AG04449 (cell line): ENCODE data around the gene INPP5J.
"Not testable (repeated sequence)": the region's sequence is repeated elsewhere in the genome, so short reads cannot be mapped to it uniquely, and the experiment has no call there.

Experiments
- CTCF ChIA-PET: fragments of 350-600 bp; formaldehyde crosslinking; extraction: SDS; loops from one replicate; lab custom pipeline; 2021; ENCODE audit warnings: antibody characterized with exemption; lab: Yijun Ruan, JAX
- POLR2A ChIA-PET: fragments of 400-600, 350-600 bp; formaldehyde crosslinking; extraction: SDS; loops from one replicate; lab custom pipeline; 2020; ENCODE audit warnings: antibody characterized with exemption, inconsistent platforms; lab: Yijun Ruan, JAX
- DNase-seq: peaks from one replicate; pipeline ENCODE4 v3.0.0-alpha.2; 2010; ENCODE audit warnings: low read depth, low spot score
- H3K4me3 ChIP-seq: 2 replicates; pipeline ENCODE4 v1.5.1; 2011; ENCODE audit warnings: low read depth, mild to moderate bottlenecking, control low read depth, low read length
- TF ChIP-seq, protein P1 (sequence below): IDR thresholded peaks from one replicate; pipeline ENCODE4 v1.5.1; 2011; ENCODE audit warnings: mild to moderate bottlenecking, moderate library complexity, low read length, control low read depth, inconsistent platforms; ENCODE audit not compliant: insufficient read depth; ENCODE audit errors: missing control alignments

Gene INPP5J

DNA sequence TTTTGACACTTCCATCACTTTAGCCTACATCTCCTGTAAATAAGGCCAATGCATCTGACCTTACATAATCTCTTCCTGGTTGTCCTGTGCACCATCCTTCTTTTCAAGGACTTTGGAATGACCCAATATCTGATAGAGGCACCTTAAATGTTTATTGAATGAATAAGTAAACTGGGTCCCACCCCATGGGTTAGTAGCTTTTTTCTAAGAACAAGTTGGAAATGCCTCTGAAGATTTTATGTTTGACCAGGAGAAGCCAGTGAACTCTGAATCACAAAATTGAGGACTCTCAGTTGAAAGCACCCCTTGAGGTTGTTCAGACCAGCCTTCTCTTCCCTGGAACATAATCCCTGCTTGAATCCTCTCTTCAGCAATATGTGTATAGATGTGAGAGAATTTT lies 38.6 kb downstream of the INPP5J start:
- no peak for DNase-seq
- TF ChIP-seq, protein P1, sequence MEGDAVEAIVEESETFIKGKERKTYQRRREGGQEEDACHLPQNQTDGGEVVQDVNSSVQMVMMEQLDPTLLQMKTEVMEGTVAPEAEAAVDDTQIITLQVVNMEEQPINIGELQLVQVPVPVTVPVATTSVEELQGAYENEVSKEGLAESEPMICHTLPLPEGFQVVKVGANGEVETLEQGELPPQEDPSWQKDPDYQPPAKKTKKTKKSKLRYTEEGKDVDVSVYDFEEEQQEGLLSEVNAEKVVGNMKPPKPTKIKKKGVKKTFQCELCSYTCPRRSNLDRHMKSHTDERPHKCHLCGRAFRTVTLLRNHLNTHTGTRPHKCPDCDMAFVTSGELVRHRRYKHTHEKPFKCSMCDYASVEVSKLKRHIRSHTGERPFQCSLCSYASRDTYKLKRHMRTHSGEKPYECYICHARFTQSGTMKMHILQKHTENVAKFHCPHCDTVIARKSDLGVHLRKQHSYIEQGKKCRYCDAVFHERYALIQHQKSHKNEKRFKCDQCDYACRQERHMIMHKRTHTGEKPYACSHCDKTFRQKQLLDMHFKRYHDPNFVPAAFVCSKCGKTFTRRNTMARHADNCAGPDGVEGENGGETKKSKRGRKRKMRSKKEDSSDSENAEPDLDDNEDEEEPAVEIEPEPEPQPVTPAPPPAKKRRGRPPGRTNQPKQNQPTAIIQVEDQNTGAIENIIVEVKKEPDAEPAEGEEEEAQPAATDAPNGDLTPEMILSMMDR, result no peak
- H3K4me3 ChIP-seq, result peak overlapping the region; percentile 93
- CTCF ChIA-PET, result interaction anchor here (1.0 to 16.4 kb wide), 10 partner anchors 11 to 211 kb away, joined by 3 to 160 read pairs (median 4); partner anchors contain the start of genes LIMK2 and SELENOM
- POLR2A ChIA-PET, result no interaction called here

DNA sequence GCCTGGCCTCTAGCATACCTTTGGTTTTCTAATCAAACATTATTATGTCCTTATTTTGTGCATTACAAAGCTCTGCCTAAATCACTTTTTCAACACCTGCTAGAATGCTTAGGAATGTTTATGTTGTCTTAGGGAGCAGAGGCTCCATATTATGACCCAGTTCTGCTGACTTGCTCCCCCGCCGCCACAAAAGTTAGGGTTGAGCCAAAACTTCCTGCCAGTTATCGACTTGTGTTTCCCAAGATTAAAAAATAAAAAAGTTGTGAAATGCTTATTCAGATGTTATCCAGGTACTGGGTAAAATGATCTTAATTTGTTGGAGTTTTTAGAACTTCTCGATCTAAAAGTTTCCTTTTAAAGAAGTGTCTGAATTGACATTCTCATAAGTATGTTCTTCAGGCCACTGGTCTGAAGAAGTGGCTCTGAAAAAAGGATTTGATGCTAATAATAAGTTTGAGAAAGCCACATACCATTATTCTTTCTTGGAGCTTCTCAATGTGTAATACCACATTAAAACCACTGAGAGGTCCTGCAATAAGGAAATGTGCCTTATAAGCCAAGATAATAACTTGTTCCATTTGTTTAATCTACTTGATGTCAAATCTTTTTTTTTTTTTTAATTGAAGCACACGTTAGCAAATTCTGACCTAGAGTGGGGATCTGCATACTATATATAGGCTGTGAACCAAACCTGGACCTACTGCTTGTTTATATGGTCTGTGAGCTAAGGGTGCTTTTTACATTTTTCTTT lies 39.4 kb downstream of the INPP5J start:
- CTCF ChIA-PET, result interaction anchor here (1.0 to 4.8 kb wide), 6 partner anchors 11 to 151 kb away, joined by 3 to 26 read pairs (median 4); partner anchors contain the start of gene LIMK2
- TF ChIP-seq, protein P1, result no peak
- no peak overlapping the region for H3K4me3 ChIP-seq
- POLR2A ChIA-PET, result interaction anchor here (0.6 to 1.0 kb wide), 2 partner anchors 15 to 80 kb away, joined by 3 to 4 read pairs; no protein-coding TSS in a partner anchor
- DNase-seq, result no peak

DNA sequence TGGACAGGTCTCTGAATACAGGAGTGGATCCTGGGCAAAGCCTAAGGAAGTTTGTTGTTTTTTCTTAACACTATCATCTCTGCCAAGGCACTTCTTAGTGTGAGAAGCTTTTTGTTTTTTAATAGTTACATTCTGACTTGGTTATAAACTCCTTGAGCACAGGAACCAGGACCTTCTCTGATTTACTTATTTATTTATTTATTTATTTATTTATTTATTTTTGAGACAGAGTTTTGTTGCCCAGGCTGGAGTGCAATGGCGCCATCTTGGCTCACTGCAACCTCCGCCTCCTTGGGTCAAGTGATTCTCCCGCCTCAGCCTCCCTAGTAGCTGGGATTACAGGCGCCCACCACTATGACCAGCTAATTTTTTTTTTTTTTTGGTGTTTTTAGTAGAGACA lies 48.2 kb downstream of the INPP5J start:
- no peak overlapping the region for H3K4me3 ChIP-seq
- TF ChIP-seq, protein P1, result no peak
- ChIA-PET POLR2A (no interaction called here), CTCF (interaction anchor here (0.8 to 1.9 kb wide), 3 partner anchors 11 to 93 kb away, joined by 3 to 7 read pairs (median 3); partner anchors contain the start of gene RNF185)
- DNase-seq, result no peak

- H3K4me3 ChIP-seq, POLR2A ChIA-PET, DNase-seq: not testable (repeated sequence)
- CTCF ChIA-PET, result interaction anchor here (0.8 to 2.7 kb wide), 2 partner anchors 10 to 92 kb away, joined by 3 to 11 read pairs; no protein-coding TSS in a partner anchor
These were observed 49.0 kb downstream of the INPP5J start for GRCh38 chr22:31171734-31172133.

DNA sequence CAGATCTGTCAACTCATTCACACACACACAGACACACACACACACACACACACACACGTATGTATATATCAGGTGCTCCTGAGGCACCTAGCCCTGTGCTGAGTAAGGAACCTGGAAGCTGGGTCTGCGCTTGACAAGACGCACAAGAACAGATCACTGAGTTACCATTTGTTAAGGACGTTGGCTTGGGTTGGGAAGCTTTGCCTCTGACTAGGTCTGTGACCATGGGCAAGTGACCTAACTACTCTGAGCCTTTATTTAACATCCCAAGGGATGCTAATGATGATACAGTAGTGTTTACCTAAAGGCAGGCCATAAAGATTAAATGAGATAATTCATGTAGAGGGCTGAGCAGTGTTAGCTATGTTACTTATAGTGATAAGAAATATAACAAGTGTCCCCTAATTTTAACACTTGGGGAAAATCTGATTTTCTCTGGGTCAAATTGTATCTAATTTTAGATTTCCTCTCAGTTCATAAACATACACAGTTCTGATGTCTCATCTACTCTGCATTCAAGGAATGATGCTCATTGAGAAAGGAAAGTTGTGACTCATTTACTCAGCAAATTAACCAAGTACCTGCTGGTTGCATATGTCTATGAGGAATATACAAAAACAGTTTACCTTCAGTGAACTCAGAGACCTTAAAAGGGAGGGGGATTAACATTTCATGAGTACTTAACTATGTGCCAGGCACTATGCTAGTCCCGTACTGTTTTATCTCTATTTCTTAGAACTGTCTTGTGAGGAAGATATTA lies 50.8 kb downstream of the INPP5J start:
- TF ChIP-seq, protein P1, result no peak
- DNase-seq, result peak; percentile 57
- ChIA-PET POLR2A (interaction anchor here (0.7 kb wide), 1 partner anchor 14 kb away, joined by 4 read pairs; no protein-coding TSS in a partner anchor), CTCF (interaction anchor here (1.1 to 2.7 kb wide), 3 partner anchors 12 to 39 kb away, joined by 3 to 13 read pairs (median 11); partner anchors contain the start of genes LIMK2 and RNF185)
- H3K4me3 ChIP-seq, result no peak overlapping the region

DNA sequence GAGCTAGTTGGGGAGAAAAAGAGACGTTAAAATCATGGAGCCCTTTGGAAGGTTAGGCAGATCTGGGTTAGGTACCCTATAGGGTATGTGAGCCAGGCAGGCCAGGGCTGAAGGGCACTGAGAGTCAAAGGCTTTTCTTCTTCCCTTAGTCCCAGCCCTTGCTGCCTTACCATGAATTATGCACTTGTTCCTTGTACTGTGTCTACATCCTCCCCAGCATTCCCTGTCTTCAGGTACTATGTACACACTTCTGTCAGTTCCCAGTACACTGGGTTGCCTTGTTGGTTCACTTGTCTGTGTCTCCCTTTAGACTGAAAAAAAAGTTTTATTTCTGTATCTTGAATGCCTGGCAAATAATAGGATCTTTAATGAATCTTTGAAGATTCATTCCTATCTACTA lies 54.2 kb downstream of the INPP5J start:
- H3K4me3 ChIP-seq, result no peak overlapping the region
- ChIA-PET POLR2A (interaction anchor here (1.0 to 1.1 kb wide), 2 partner anchors 15 kb away, joined by 3 to 4 read pairs; no protein-coding TSS in a partner anchor), CTCF (interaction anchor here (0.7 to 5.9 kb wide), 4 partner anchors 16 to 71 kb away, joined by 3 to 26 read pairs (median 4); partner anchors contain the start of genes LIMK2 and RNF185)
- TF ChIP-seq, protein P1, result no peak
- DNase-seq, result no peak
